IMR-90 (cell line): ENCODE measurements around the gene KANSL3. TPM values are rescaled to one million over a fixed set of nuclear protein-coding genes. Genes with fewer than 3 reads are reported as not detected.

Experiments used
- ATAC-seq: fragments of 200-7000 bp; cut with Tn5 transposase; 2 replicates; pipeline ENCODE4 v1.9.1; 2020; ENCODE audit warnings: low read depth, mild to moderate bottlenecking, moderate library complexity
- BruUV-seq: library from RNA; stranded (reverse); fragments of 400-500 nt; replicated peaks from 2 replicates; lab custom pipeline; 2021; lab: Mats Ljungman, UMichigan
- CTCF ChIA-PET: fragments of 300-600 bp; formaldehyde crosslinking; extraction: SDS; loops from one replicate; lab custom pipeline; 2021; ENCODE audit warnings: antibody characterized with exemption; lab: Yijun Ruan, JAX
- POLR2A ChIA-PET: fragments of 300-600 bp; sonication (Branson Sonifier 250); formaldehyde crosslinking; loops from one replicate; lab custom pipeline; 2022; ENCODE audit warnings: antibody characterized with exemption; ENCODE audit not compliant: unreplicated experiment; lab: Charles Lee
- DNase-seq: peaks from one replicate; pipeline ENCODE4 v3.0.0; 2013
- H2AFZ ChIP-seq: replicated peaks from 2 replicates; pipeline ENCODE3; 2013; ENCODE audit warnings: low read length, mild to moderate bottlenecking; ENCODE audit not compliant: poor library complexity
- H2AK5ac ChIP-seq: 2 replicates; pipeline ENCODE4 v1.6.1; 2013; ENCODE audit warnings: low read depth, low read length, inconsistent platforms
- H2AK9ac ChIP-seq: replicated peaks from 2 replicates; pipeline ENCODE3; 2013; ENCODE audit warnings: mild to moderate bottlenecking, low read depth, low read length, moderate library complexity; ENCODE audit not compliant: poor library complexity
- H2BK120ac ChIP-seq: 2 replicates; pipeline ENCODE4 v1.6.1; 2013; ENCODE audit warnings: low read depth, low read length, inconsistent platforms
- H2BK15ac ChIP-seq: 3 replicates; pipeline ENCODE4 v1.6.1; 2013; ENCODE audit warnings: low read depth, low read length, inconsistent platforms
- H2BK20ac ChIP-seq: 2 replicates; pipeline ENCODE4 v1.6.1; 2013; ENCODE audit warnings: low read depth, mild to moderate bottlenecking, inconsistent platforms, low read length, moderate library complexity
- H2BK5ac ChIP-seq: 2 replicates; pipeline ENCODE4 v1.6.1; 2013; ENCODE audit warnings: mild to moderate bottlenecking, low read depth, low read length, inconsistent platforms; ENCODE audit not compliant: poor library complexity, severe bottlenecking
- H3K14ac ChIP-seq: replicated peaks from 2 replicates; pipeline ENCODE4 v1.6.1; 2013; ENCODE audit warnings: low read depth, low read length, inconsistent platforms
- H3K18ac ChIP-seq: 2 replicates; pipeline ENCODE4 v1.6.1; 2013; ENCODE audit warnings: low read depth, low read length, control low read depth
- H3K23ac ChIP-seq: 2 replicates; pipeline ENCODE4 v1.6.1; 2013; ENCODE audit warnings: low read depth, low read length, inconsistent platforms
- H3K27ac ChIP-seq: 2 replicates; pipeline ENCODE4 v1.5.1; 2013; ENCODE audit warnings: mild to moderate bottlenecking, control low read depth, low read length; ENCODE audit not compliant: insufficient read depth
- H3K27me3 ChIP-seq: 2 replicates; pipeline ENCODE4 v1.6.1; 2013; ENCODE audit warnings: low read length; ENCODE audit not compliant: control insufficient read depth, insufficient read depth
- H3K36me3 ChIP-seq: 2 replicates; pipeline ENCODE4 v1.6.1; 2013; ENCODE audit warnings: low read length, mixed read lengths; ENCODE audit not compliant: control insufficient read depth, insufficient read depth
- H3K4ac ChIP-seq: 2 replicates; pipeline ENCODE4 v1.6.1; 2013; ENCODE audit warnings: low read depth, low read length, inconsistent platforms
- H3K4me1 ChIP-seq: 2 replicates; pipeline ENCODE4 v1.6.1; 2013; ENCODE audit warnings: low read length, mixed read lengths; ENCODE audit not compliant: control insufficient read depth, insufficient read depth
- H3K4me2 ChIP-seq: 2 replicates; pipeline ENCODE4 v1.6.1; 2013; ENCODE audit warnings: low read depth, mild to moderate bottlenecking, control low read depth, low read length, moderate library complexity
- H3K4me3 ChIP-seq: 2 replicates; pipeline ENCODE4 v1.5.1; 2013; ENCODE audit warnings: low read depth, mild to moderate bottlenecking, control low read depth, low read length, moderate library complexity; ENCODE audit not compliant: insufficient read depth
- H3K56ac ChIP-seq: 2 replicates; pipeline ENCODE4 v1.6.1; 2013; ENCODE audit warnings: low read length, inconsistent platforms; ENCODE audit not compliant: insufficient read depth; ENCODE audit errors: extremely low read depth
- H3K79me1 ChIP-seq, 2 experiments: 2 replicates each; pipeline ENCODE4 v1.6.1; 2013; ENCODE audit warnings: low read length in 2 of 2, inconsistent platforms in 1 of 2, low read depth in 1 of 2
- H3K9ac ChIP-seq: 2 replicates; pipeline ENCODE4 v1.6.1; 2013; ENCODE audit warnings: low read depth, low read length, control low read depth
- H3K9me1 ChIP-seq: 2 replicates; pipeline ENCODE4 v1.6.1; 2013; ENCODE audit warnings: low read length, inconsistent platforms; ENCODE audit not compliant: insufficient read depth
- H3K9me3 ChIP-seq: 2 replicates; pipeline ENCODE4 v1.6.1; 2013; ENCODE audit warnings: low read length; ENCODE audit not compliant: control insufficient read depth, insufficient read depth
- H4K20me1 ChIP-seq: 2 replicates; pipeline ENCODE4 v1.6.1; 2013; ENCODE audit warnings: low read length, inconsistent platforms; ENCODE audit not compliant: insufficient read depth
- H4K5ac ChIP-seq: 2 replicates; pipeline ENCODE4 v1.6.1; 2013; ENCODE audit warnings: mild to moderate bottlenecking, low read depth, low read length, control low read depth
- H4K8ac ChIP-seq, 2 experiments: 2 replicates each; pipeline ENCODE4 v1.6.1; 2013; ENCODE audit warnings: low read depth in 2 of 2, low read length in 2 of 2, control low read depth in 1 of 2, inconsistent platforms in 1 of 2
- H4K91ac ChIP-seq: 2 replicates; pipeline ENCODE4 v1.6.1; 2013; ENCODE audit warnings: low read depth, low read length, inconsistent platforms; ENCODE audit not compliant: insufficient read depth
- BHLHE40 ChIP-seq: fragments of 150-350 bp; IDR thresholded peaks from 2 replicates; pipeline ENCODE4 v1.6.1; 2016; ENCODE audit warnings: mild to moderate bottlenecking, low read depth, low read length
- CEBPB ChIP-seq: IDR thresholded peaks from 2 replicates; pipeline ENCODE4 v1.6.1; 2012; ENCODE audit warnings: low read depth, low read length, improper control_type of control experiment
- CHD1 ChIP-seq: IDR thresholded peaks from 2 replicates; pipeline ENCODE4 v1.6.1; 2012; ENCODE audit warnings: low read depth, low read length, improper control_type of control experiment
- FOS ChIP-seq: fragments of 150-350 bp; IDR thresholded peaks from 2 replicates; pipeline ENCODE4 v1.6.1; 2016; ENCODE audit warnings: low read depth, low read length
- MAZ ChIP-seq: IDR thresholded peaks from 2 replicates; pipeline ENCODE4 v1.6.1; 2012; ENCODE audit warnings: low read depth, mild to moderate bottlenecking, low read length, improper control_type of control experiment, moderate library complexity, borderline replicate concordance
- MXI1 ChIP-seq: IDR thresholded peaks from 2 replicates; pipeline ENCODE4 v1.6.1; 2012; ENCODE audit warnings: low read depth, mild to moderate bottlenecking, low read length, moderate library complexity, borderline replicate concordance
- NFE2L2 ChIP-seq: fragments of 150-350 bp; IDR thresholded peaks from 2 replicates; pipeline ENCODE4 v1.6.1; 2016; ENCODE audit warnings: low read depth, mild to moderate bottlenecking, low read length
- POLR2A ChIP-seq: IDR thresholded peaks from 2 replicates; pipeline ENCODE4 v1.6.1; 2012; ENCODE audit warnings: mild to moderate bottlenecking, low read depth, low read length
- RCOR1 ChIP-seq: IDR thresholded peaks from 2 replicates; pipeline ENCODE4 v1.6.1; 2012; ENCODE audit warnings: mild to moderate bottlenecking, low read length, improper control_type of control experiment; ENCODE audit not compliant: insufficient replicate concordance
- RFX5 ChIP-seq: IDR thresholded peaks from 2 replicates; pipeline ENCODE4 v1.8.0; 2012; ENCODE audit warnings: low read depth, mild to moderate bottlenecking, low read length, moderate library complexity
- WGBS, 2 experiments: methylation state at CpG; one replicate each; pipeline versions ENCODE4 v1.1.5 to v1.1.7; 2013; ENCODE audit warnings: missing lambda C conversion rate in 2 of 2; ENCODE audit not compliant: insufficient read length in 1 of 2; ENCODE audit errors: extremely low coverage in 2 of 2; 5-methylcytosine and 5-hydroxymethylcytosine counted together
- dilution Hi-C: fragments of 300-500 bp; cut with HindIII; formaldehyde crosslinking; loops from one replicate; pipeline ENCODE4 v1.14.3; 2018; ENCODE audit warnings: low sequenced_read_pairs; ENCODE audit not compliant: unreplicated experiment
- in situ Hi-C: fragments of 300-500 bp; cut with MboI; formaldehyde crosslinking; loops from 3 replicates; pipeline ENCODE4 v1.14.3; 2019; ENCODE audit warnings: low sequenced_read_pairs, inconsistent platforms, mixed read lengths
- intact Hi-C: fragments of 100-400 bp; cut with micrococcal nuclease; formaldehyde crosslinking; loops from 2 replicates; pipeline ENCODE4 v1.10.0; 2022
- polyA plus RNA-seq, 3 experiments: library from polyadenylated mRNA; depleted of rRNA; stranded (reverse); fragments of >200 nt; gene quantifications; 2 replicates each; pipeline ENCODE4 v1.2.3, GENCODE V29; 2012; ENCODE audit warnings: low replicate concordance in 1 of 3
- total RNA-seq: library from RNA; depleted of rRNA; stranded (reverse); fragments of >200 nt; gene quantifications from 2 replicates; pipeline ENCODE4 v1.2.3, GENCODE V29; 2012
- TF ChIP-seq, protein P1 (sequence below): conservative IDR thresholded peaks from 2 replicates; pipeline ENCODE4 v1.5.1; 2012; ENCODE audit warnings: mild to moderate bottlenecking, low read depth, low read length, improper control_type of control experiment

Gene KANSL3
- total and polyA plus RNA-seq, 2 of the 4 experiments (the other 2 are of a cell fraction) = 22.2 to 26.3 TPM

- Histone ChIP-seq H2BK20ac (no peak overlapping the region), H3K56ac (no peak overlapping the region), H2AFZ (no peak overlapping the region), H3K9me3 (no peaks in the 10 kb centered on the region), H3K18ac (no peak overlapping the region), H3K27ac (no peak overlapping the region), H2BK15ac (no peak overlapping the region), H4K5ac (no peak overlapping the region), H3K4me1 (peaks cover 12% of the 10 kb centered on the region; the same call in 1 of the 2 replicates), H3K36me3 (no peaks in the 10 kb centered on the region), H4K91ac (no peak overlapping the region), H2AK5ac (no peak overlapping the region), H2AK9ac (no peak overlapping the region), H3K4me2 (no peak overlapping the region), H3K9ac (no peak overlapping the region), H3K4ac (no peak overlapping the region), H4K20me1 (no peaks in the 10 kb centered on the region), H2BK5ac (no peak overlapping the region), H3K14ac (no peak overlapping the region), H3K79me1 (no peaks in the 10 kb centered on the region), H3K23ac (no peak overlapping the region), H4K8ac (no peak overlapping the region), H3K9me1 (no peaks in the 10 kb centered on the region), H2BK120ac (no peak overlapping the region), H3K27me3 (peaks cover 21% of the 10 kb centered on the region), H3K4me3 (no peak overlapping the region)
- in situ Hi-C loops (no loop called here), intact Hi-C loops (no loop called here), dilution Hi-C loops (no loop called here)
- ChIA-PET CTCF (no interaction called here), POLR2A (no interaction called here)
- no peak for ATAC-seq
- no TSS peak for BruUV-seq
- no peak for TF ChIP-seq MXI1
- no peak for TF ChIP-seq BHLHE40
- no peak for TF ChIP-seq CEBPB
- TF ChIP-seq, protein P1, sequence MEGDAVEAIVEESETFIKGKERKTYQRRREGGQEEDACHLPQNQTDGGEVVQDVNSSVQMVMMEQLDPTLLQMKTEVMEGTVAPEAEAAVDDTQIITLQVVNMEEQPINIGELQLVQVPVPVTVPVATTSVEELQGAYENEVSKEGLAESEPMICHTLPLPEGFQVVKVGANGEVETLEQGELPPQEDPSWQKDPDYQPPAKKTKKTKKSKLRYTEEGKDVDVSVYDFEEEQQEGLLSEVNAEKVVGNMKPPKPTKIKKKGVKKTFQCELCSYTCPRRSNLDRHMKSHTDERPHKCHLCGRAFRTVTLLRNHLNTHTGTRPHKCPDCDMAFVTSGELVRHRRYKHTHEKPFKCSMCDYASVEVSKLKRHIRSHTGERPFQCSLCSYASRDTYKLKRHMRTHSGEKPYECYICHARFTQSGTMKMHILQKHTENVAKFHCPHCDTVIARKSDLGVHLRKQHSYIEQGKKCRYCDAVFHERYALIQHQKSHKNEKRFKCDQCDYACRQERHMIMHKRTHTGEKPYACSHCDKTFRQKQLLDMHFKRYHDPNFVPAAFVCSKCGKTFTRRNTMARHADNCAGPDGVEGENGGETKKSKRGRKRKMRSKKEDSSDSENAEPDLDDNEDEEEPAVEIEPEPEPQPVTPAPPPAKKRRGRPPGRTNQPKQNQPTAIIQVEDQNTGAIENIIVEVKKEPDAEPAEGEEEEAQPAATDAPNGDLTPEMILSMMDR = no peak
- TF ChIP-seq MAZ = no peak
- TF ChIP-seq RCOR1 = no peak
- TF ChIP-seq POLR2A = no peak
- no peak for TF ChIP-seq RFX5
- TF ChIP-seq NFE2L2 = no peak
- no peak for TF ChIP-seq CHD1
- TF ChIP-seq FOS = no peak
- no peak for DNase-seq
- WGBS, 2 experiments = no CpG with 5 or more reads among the region's 4 CpGs
Measured at GRCh38 chr2:96681540-96681939, 43.4 kb upstream of the KANSL3 start.
